ENCODE measurements around the gene ANXA6. TPM values are rescaled to one million over a fixed set of nuclear protein-coding genes. Genes with fewer than 3 reads are reported as not detected.

ANXA6 gene
- total and polyA plus RNA-seq, 9 of the 15 experiments (the other 6 are each of a cell fraction or from before 2014, with no cell fraction given), result 0.70 to 13.2 (median 8.3) TPM

GRCh38 chr5:151132963-151133362 lies 24.6 kb downstream of the ANXA6 start:
- H3K27ac ChIP-seq (ENCODE audit: extremely low read depth, low read depth, low read length), result no peak overlapping the region
- no peak for ATAC-seq
- DNase-seq (ENCODE audit: extremely low read depth in 1 of 4, low spot score in 3 of 4), result no peak
- H3K36me3 ChIP-seq (ENCODE audit: control insufficient read depth, insufficient read depth, low read length), result no peaks in the 10 kb centered on the region
- intact Hi-C loops (cut with micrococcal nuclease) (no loop called here), in situ Hi-C loops (cut with MboI) (no loop called here)
- ChIA-PET CTCF (ENCODE audit: low intra/inter-chr PET ratio) (interaction anchor here (0.6 kb wide), 1 partner anchor 551 kb away, joined by 6 read pairs; no protein-coding TSS in a partner anchor), POLR2A (interaction anchor here (0.6 to 0.7 kb wide), 2 partner anchors 81 to 138 kb away, joined by 3 read pairs; no protein-coding TSS in a partner anchor)
- no peaks in the 10 kb centered on the region for H3K4me1 ChIP-seq (replicated peaks in 1 of 2; ENCODE audit: control insufficient read depth in 2 of 2, insufficient read depth in 2 of 2, low read length in 2 of 2)
- H3K4me2 ChIP-seq (ENCODE audit: insufficient read depth, low read length), result no peak overlapping the region
- H3K4me3 ChIP-seq, result no peak overlapping the region
- WGBS (ENCODE audit: insufficient coverage, low coverage, missing lambda C conversion rate), result 34% methylated on average over 4 of the region's 4 CpGs
- no peaks in the 10 kb centered on the region for H3K9me1 ChIP-seq (ENCODE audit: control insufficient read depth, insufficient read depth, low read length)
- H3K9ac ChIP-seq (ENCODE audit: insufficient read depth in 1 of 2, low read depth in 2 of 2, low read length in 2 of 2), result no peak overlapping the region
- no peaks in the 10 kb centered on the region for H3K9me3 ChIP-seq (replicated peaks; ENCODE audit: control insufficient read depth, insufficient read depth, low read depth, low read length)
- peaks cover 0 to 26% of the 10 kb centered on the region in 2 experiments; a peak in 1 of 5 replicates for H3K27me3 ChIP-seq (ENCODE audit: control insufficient read depth in 2 of 2, insufficient read depth in 2 of 2, low read length in 2 of 2)
- FAIRE-seq, result no peak
- H3K79me2 ChIP-seq (ENCODE audit: control insufficient read depth, insufficient read depth, low read length), result no peaks in the 10 kb centered on the region
- no peak overlapping the region for H2AFZ ChIP-seq (ENCODE audit: low read depth, low read length)
- no TSS peak for BruUV-seq (replicated peaks)
- 0 out of 2 replicates have a peak, but pooled peaks have one; percentile 9 for TF ChIP-seq NFIC (IDR thresholded peaks at IDR 0.05)
- TF ChIP-seq ZBTB8A (IDR thresholded peaks at IDR 0.05; ENCODE audit: partially characterized antibody), result no peak
- H4K20me1 ChIP-seq (replicated peaks; ENCODE audit: control insufficient read depth, insufficient read depth, low read length), result no peaks in the 10 kb centered on the region

GRCh38 chr5:151130922-151131891 lies 26.4 kb downstream of the ANXA6 start:
- no peaks in the 10 kb centered on the region for H3K79me2 ChIP-seq (ENCODE audit: control insufficient read depth, insufficient read depth, low read length)
- no peak overlapping the region for H3K4me3 ChIP-seq
- DNase-seq (ENCODE audit: extremely low read depth in 1 of 4, low spot score in 3 of 4) (no peak), ATAC-seq (no peak), FAIRE-seq (peak; percentile 46)
- H3K36me3 ChIP-seq (ENCODE audit: control insufficient read depth, insufficient read depth, low read length), result no peaks in the 10 kb centered on the region
- H3K4me2 ChIP-seq (ENCODE audit: insufficient read depth, low read length), result no peak overlapping the region
- peaks cover 3% of the 10 kb centered on the region in 2 experiments; a peak in 4 of 5 replicates for H3K4me1 ChIP-seq (replicated peaks in 1 of 2; ENCODE audit: control insufficient read depth in 2 of 2, insufficient read depth in 2 of 2, low read length in 2 of 2)
- in situ Hi-C loops (cut with MboI), result no loop called here
- H2AFZ ChIP-seq (ENCODE audit: low read depth, low read length), result no peak overlapping the region
- no peak overlapping the region for H3K27ac ChIP-seq (ENCODE audit: extremely low read depth, low read depth, low read length)
- POLR2A ChIA-PET, result interaction anchor here (0.6 kb wide), 1 partner anchor 75 kb away, joined by 4 read pairs; no protein-coding TSS in a partner anchor
- H3K9me1 ChIP-seq (ENCODE audit: control insufficient read depth, insufficient read depth, low read length), result no peaks in the 10 kb centered on the region
- H4K20me1 ChIP-seq (replicated peaks; ENCODE audit: control insufficient read depth, insufficient read depth, low read length), result no peaks in the 10 kb centered on the region
- intact Hi-C loops (cut with micrococcal nuclease), result no loop called here
- CTCF ChIA-PET (ENCODE audit: low intra/inter-chr PET ratio), result interaction anchor here (0.7 kb wide), 1 partner anchor 116 kb away, joined by 3 read pairs; no protein-coding TSS in a partner anchor
- peaks cover 0 to 22% of the 10 kb centered on the region in 2 experiments; a peak in 1 of 5 replicates for H3K27me3 ChIP-seq (ENCODE audit: control insufficient read depth in 2 of 2, insufficient read depth in 2 of 2, low read length in 2 of 2)
- no peaks in the 10 kb centered on the region for H3K9me3 ChIP-seq (replicated peaks; ENCODE audit: control insufficient read depth, insufficient read depth, low read depth, low read length)
- BruUV-seq (replicated peaks), result no TSS peak
- WGBS (ENCODE audit: insufficient coverage, low coverage, missing lambda C conversion rate), result 23% methylated on average over 13 of the region's 13 CpGs
- no peak overlapping the region for H3K9ac ChIP-seq (ENCODE audit: insufficient read depth in 1 of 2, low read depth in 2 of 2, low read length in 2 of 2)
- TF ChIP-seq JUNB (CRISPR knock-in tag; conservative IDR thresholded peaks at IDR 0.05) (no peak), DPF2 (IDR thresholded peaks at IDR 0.05) (no peak), ZNF507 (tag; conservative IDR thresholded peaks at IDR 0.05) (no peak), ZNF766 (CRISPR knock-in tag; conservative IDR thresholded peaks at IDR 0.05) (no peak), ZKSCAN8 (CRISPR knock-in tag; IDR thresholded peaks at IDR 0.05) (no peak), TAF7 (tag; IDR thresholded peaks at IDR 0.05) (no peak), BCOR (IDR thresholded peaks at IDR 0.05) (no peak), ZNF830 (CRISPR knock-in tag; IDR thresholded peaks at IDR 0.05) (no peak), RBM34 (IDR thresholded peaks at IDR 0.05; ENCODE audit: borderline replicate concordance, insufficient read depth, low read length) (no peak), BRF2 (IDR thresholded peaks at IDR 0.05; ENCODE audit: borderline replicate concordance, insufficient read depth, insufficient read length) (no peak)
